ENCODE measurements around the gene LACTB. TPM values are rescaled to one million over a fixed set of nuclear protein-coding genes. Genes with fewer than 3 reads are reported as not detected.

Gene LACTB
- total and polyA plus RNA-seq, 2 of the 13 experiments (the other 11 are each of a cell fraction or from before 2014, with no cell fraction given): 14.8 to 23.0 TPM

- TF ChIP-seq EP300 (IDR thresholded peaks at IDR 0.05; ENCODE audit: low read depth in 2 of 2, low read length in 2 of 2) (peak in 1 of 2 experiments; percentile 3; a peak in 1 of 4 replicates), EP300 (CRISPR knock-in tag; IDR thresholded peaks at IDR 0.05; ENCODE audit: borderline replicate concordance) (no peak), ZNF251 (CRISPR knock-in tag; IDR thresholded peaks at IDR 0.05) (no peak)
Observed at GRCh38 chr15:63187589-63188226, 66.0 kb downstream of the LACTB start (continued).

DNA sequence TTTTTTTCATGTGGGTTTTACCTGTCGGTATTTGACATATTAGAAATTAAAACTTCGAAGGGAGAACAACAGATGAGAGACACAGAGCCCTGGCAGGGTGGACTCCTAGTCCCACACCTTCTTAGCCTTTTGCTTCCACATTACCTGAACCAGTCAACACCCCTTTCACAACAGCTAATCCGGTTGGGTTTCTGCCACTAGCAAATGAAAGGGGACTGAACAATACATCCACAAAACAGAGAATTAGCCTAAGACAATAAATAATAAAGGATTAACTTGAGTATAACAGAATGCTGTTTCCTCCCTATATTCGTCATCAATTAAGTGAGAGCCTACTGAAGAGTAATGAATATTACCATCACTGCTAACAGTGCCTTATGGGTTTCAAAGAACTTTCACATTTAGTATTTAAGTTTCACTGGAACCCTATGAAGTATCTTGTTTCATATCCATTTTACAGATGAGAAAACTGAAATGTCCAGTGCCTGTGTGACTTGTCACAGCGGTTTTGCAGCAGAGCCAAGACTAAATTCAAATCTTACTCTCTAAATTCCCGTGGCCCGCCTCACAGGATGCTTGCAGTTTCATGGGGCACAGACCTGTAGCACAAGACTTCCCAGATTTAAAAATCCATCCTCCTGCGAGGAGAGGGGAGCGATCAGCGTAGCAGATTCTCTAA is 66.7 kb downstream of the LACTB start:
- Histone ChIP-seq H3K27me3 (ENCODE audit: control insufficient read depth in 1 of 2, insufficient read depth in 2 of 2, low read length in 2 of 2) (no peaks in the 10 kb centered on the region; a peak in 1 of 5 replicates), H4K20me1 (ENCODE audit: insufficient read depth, low read length) (no peaks in the 10 kb centered on the region), H3K79me2 (ENCODE audit: insufficient read depth, low read length) (peaks cover 15% of the 10 kb centered on the region), H3K27ac (ENCODE audit: extremely low read length, insufficient read depth, low read length) (no peak overlapping the region), H3K4me3 (replicated peaks in 1 of 3; ENCODE audit: insufficient read depth in 1 of 3, low read depth in 2 of 3, low read length in 3 of 3) (peak overlapping the region; percentile 64 to 93 (median 82)), H3K4me2 (ENCODE audit: low read depth, low read length) (peak overlapping the region; percentile 97), H2AFZ (ENCODE audit: low read length) (peak overlapping the region; percentile 83), H3K9me3 (ENCODE audit: low read length) (no peaks in the 10 kb centered on the region), H3K9ac (ENCODE audit: insufficient read depth, low read depth, low read length) (peak overlapping the region; percentile 58; the same call in 1 of the 2 replicates), H3K36me3 (replicated peaks in 1 of 2; ENCODE audit: control insufficient read depth in 1 of 2, insufficient read depth in 2 of 2, low read length in 2 of 2) (no peaks in the 10 kb centered on the region), H3K4me1 (ENCODE audit: insufficient read depth, low read length) (peaks cover 69% of the 10 kb centered on the region)
- intact Hi-C loops (cut with micrococcal nuclease; ENCODE audit: unreplicated experiment) (loop anchor here (5.0 kb wide), 1 partner anchor 89 kb away; the partner anchor contains the start of gene APH1B), in situ Hi-C loops (cut with HindIII; ENCODE audit: extremely low pct_ligation_motif_present, low pct_unique_long_range_greater_than_20kb) (no loop called here)
- ATAC-seq (no peak), FAIRE-seq (no peak), DNase-seq (ENCODE audit: low spot score) (no peak)
- TF ChIP-seq ZNF629 (CRISPR knock-in tag; conservative IDR thresholded peaks at IDR 0.05) (peak; percentile 74), ATF6 (CRISPR knock-in tag; conservative IDR thresholded peaks at IDR 0.05) (no peak), NAIF1 (CRISPR knock-in tag; IDR thresholded peaks at IDR 0.05; ENCODE audit: borderline replicate concordance) (0 out of 2 replicates have a peak, but pooled peaks have one; percentile 27), CENPBD1 (CRISPR knock-in tag; IDR thresholded peaks at IDR 0.05; ENCODE audit: borderline replicate concordance, low read depth) (no peak), AGO2 (optimal IDR thresholded peaks at IDR 0.05; ENCODE audit: low read depth, low read length) (no peak), RCOR2 (CRISPR knock-in tag; IDR thresholded peaks at IDR 0.05) (no peak), ZNF549 (CRISPR knock-in tag; IDR thresholded peaks at IDR 0.05) (no peak), ZNF607 (CRISPR knock-in tag; IDR thresholded peaks at IDR 0.05; ENCODE audit: borderline replicate concordance) (no peak), ZNF569 (CRISPR knock-in tag; IDR thresholded peaks at IDR 0.05; ENCODE audit: borderline replicate concordance) (no peak)
- no TSS peak for BruUV-seq (replicated peaks)
- ChIA-PET CTCF (ENCODE audit: low intra/inter-chr PET ratio, low total read pairs) (no interaction called here), POLR2A (interaction anchor here (0.6 to 2.9 kb wide), 6 partner anchors 22 to 88 kb away, joined by 3 to 26 read pairs (median 3); partner anchors contain the start of gene RPS27L)
- WGBS (ENCODE audit: low lambda C conversion rate): 10% methylated on average over 10 of the region's 10 CpGs

All from HepG2 (cell line).